HEK293T (cell line): ENCODE results near the gene RASD1.

Experiments used
- CTCF ChIA-PET: fragments of 350-600 bp; formaldehyde crosslinking; extraction: SDS; loops from one replicate; lab custom pipeline; 2021; ENCODE audit warnings: antibody characterized with exemption, inconsistent platforms; lab: Yijun Ruan, JAX
- POLR2A ChIA-PET: fragments of 350-600 bp; formaldehyde crosslinking; extraction: SDS; loops from one replicate; lab custom pipeline; 2020; ENCODE audit warnings: antibody characterized with exemption, inconsistent platforms; lab: Yijun Ruan, JAX
- DNase-seq: peaks from one replicate; pipeline ENCODE4 v3.0.0; 2012; ENCODE audit warnings: mixed read lengths; ENCODE audit errors: extremely low spot score
- ARNT ChIP-seq: fragments of 450-650 bp; IDR thresholded peaks from 2 replicates; pipeline ENCODE4 v1.6.1; 2017; ENCODE audit warnings: mild to moderate bottlenecking
- BHLHE40 ChIP-seq: fragments of 450-650 bp; IDR thresholded peaks from 2 replicates; pipeline ENCODE4 v1.6.1; 2016; ENCODE audit warnings: mild to moderate bottlenecking, moderate library complexity, borderline replicate concordance
- CTBP1 ChIP-seq: fragments of 450-650 bp; IDR thresholded peaks from 2 replicates; pipeline ENCODE4 v1.6.1; 2016; ENCODE audit warnings: borderline replicate concordance
- ELF4 ChIP-seq: fragments of 450-650 bp; IDR thresholded peaks from 2 replicates; pipeline ENCODE4 v1.6.1; 2017; ENCODE audit warnings: antibody characterized with exemption
- FOXA1 ChIP-seq: fragments of 450-650 bp; IDR thresholded peaks from 2 replicates; pipeline ENCODE4 v1.6.1; 2016; ENCODE audit warnings: mild to moderate bottlenecking
- FOXK2 ChIP-seq: fragments of 450-650 bp; IDR thresholded peaks from 2 replicates; pipeline ENCODE4 v1.6.1; 2016; ENCODE audit warnings: mild to moderate bottlenecking
- FOXM1 ChIP-seq: fragments of 450-650 bp; IDR thresholded peaks from 2 replicates; pipeline ENCODE4 v1.6.1; 2017; ENCODE audit warnings: mild to moderate bottlenecking, borderline replicate concordance
- HDGF ChIP-seq: fragments of 450-650 bp; IDR thresholded peaks from 2 replicates; pipeline ENCODE4 v1.6.1; 2017; ENCODE audit warnings: antibody characterized with exemption, borderline replicate concordance
- LEF1 ChIP-seq: fragments of 450-650 bp; IDR thresholded peaks from 2 replicates; pipeline ENCODE4 v1.6.1; 2017; ENCODE audit warnings: mild to moderate bottlenecking, borderline replicate concordance
- NFRKB ChIP-seq: fragments of 450-650 bp; IDR thresholded peaks from 2 replicates; pipeline ENCODE4 v1.6.1; 2016; ENCODE audit warnings: mild to moderate bottlenecking, moderate library complexity
- SP1 ChIP-seq: fragments of 450-650 bp; IDR thresholded peaks from 2 replicates; pipeline ENCODE4 v1.6.1; 2017
- SUZ12 ChIP-seq: fragments of 450-650 bp; IDR thresholded peaks from 2 replicates; pipeline ENCODE4 v1.6.1; 2016; ENCODE audit warnings: mild to moderate bottlenecking
- TARDBP ChIP-seq: fragments of 450-650 bp; IDR thresholded peaks from 2 replicates; pipeline ENCODE4 v1.6.1; 2016
- ZNF384 ChIP-seq: fragments of 450-650 bp; IDR thresholded peaks from 2 replicates; pipeline ENCODE4 v1.6.1; 2016
- TF ChIP-seq, protein P1 (sequence below): fragments of 450-650 bp; IDR thresholded peaks from 2 replicates; pipeline ENCODE4 v1.6.1; 2016

RASD1 gene

DNA sequence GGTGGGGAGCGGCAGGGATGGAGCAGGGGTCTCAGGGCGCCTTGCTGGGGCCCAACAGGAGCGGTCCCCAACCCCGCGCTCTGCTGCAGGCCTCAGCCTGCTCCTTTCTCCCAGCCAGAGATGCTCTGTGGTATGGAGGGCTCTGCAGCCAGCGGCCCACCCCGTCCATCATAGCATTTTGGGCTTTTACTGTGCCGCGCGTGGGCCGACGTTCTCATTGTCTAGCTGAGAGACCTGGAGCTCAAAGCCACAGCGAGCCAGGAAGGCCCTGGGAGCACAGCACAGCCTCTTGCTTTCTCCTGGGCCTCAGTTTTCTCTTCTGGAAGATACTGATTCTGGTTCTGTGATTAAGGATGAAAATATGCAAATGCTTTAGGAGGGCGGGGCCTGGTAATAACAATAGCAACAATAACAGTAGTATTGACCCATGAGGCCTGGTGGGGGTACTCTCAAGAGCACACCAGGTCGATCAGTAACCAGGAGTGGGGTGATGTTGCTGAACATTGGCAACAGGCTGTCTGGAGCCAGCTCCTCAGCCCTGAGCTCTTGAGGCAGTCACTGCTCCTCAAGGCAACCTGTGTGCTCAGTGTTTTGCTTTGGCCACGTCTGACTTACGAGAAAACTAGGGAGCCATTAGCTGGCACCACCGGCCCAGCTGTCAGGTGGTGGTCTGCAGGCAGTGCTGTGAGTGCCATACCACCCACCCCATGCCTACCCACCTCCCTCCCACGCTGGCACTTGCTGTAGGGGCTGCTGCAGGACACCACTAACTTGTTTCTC is 1.1 kb upstream of the RASD1 start:
- CTCF ChIA-PET = interaction anchor here (0.6 to 2.2 kb wide), 18 partner anchors 8 to 145 kb away, joined by 3 to 21 read pairs (median 4); partner anchors contain the start of gene PEMT
- POLR2A ChIA-PET = interaction anchor here (0.9 to 2.2 kb wide), 7 partner anchors 14 to 147 kb away, joined by 3 to 9 read pairs (median 3); partner anchors contain the start of gene PEMT
- no peak for TF ChIP-seq HDGF
- DNase-seq = no peak

DNA sequence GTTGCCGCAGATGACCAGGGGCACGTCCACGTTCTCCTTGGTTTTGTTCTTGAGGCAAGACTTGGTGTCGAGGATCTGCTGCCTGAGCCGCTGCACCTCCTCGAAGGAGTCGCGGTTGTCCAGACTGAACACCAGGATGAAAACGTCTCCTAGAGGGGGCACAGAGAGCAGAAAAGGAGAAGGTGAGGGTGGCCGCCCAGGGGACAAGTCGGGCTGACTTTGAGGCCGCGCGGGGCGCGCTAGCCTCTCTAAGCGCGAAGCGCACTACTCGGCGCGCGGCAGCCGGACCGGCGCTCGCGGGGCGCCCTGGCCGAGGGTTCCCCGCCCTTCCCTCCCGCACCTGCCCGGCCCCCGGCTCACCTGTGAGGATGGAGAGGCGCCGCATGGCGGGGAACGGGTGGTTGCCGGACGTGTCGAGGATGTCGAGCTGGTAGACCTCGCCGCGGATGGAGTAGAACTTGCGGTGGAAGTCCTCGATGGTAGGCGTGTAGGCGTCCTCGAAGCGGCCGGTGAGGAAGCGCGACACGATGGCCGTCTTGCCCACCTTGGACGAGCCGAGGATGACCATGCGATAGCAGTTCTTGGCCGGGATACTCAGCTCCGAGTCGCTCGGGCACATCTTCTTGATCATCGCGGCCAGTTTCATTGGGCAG is 533 bp downstream of the RASD1 start:
- TF ChIP-seq, protein P1, sequence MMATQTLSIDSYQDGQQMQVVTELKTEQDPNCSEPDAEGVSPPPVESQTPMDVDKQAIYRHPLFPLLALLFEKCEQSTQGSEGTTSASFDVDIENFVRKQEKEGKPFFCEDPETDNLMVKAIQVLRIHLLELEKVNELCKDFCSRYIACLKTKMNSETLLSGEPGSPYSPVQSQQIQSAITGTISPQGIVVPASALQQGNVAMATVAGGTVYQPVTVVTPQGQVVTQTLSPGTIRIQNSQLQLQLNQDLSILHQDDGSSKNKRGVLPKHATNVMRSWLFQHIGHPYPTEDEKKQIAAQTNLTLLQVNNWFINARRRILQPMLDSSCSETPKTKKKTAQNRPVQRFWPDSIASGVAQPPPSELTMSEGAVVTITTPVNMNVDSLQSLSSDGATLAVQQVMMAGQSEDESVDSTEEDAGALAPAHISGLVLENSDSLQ = no peak
- TF ChIP-seq LEF1 (no peak), FOXA1 (no peak), ARNT (no peak), FOXM1 (no peak), SUZ12 (no peak), HDGF (no peak), BHLHE40 (no peak)
- ChIA-PET POLR2A (interaction anchor here (2.2 kb wide), 1 partner anchor 96 kb away, joined by 9 read pairs; the partner anchor contains the start of gene PEMT), CTCF (interaction anchor here (1.5 to 2.2 kb wide), 4 partner anchors 10 to 118 kb away, joined by 8 to 21 read pairs (median 9); no protein-coding TSS in a partner anchor)
- no peak for DNase-seq

GRCh38 chr17:17494870-17495535 is 1.2 kb downstream of the RASD1 start:
- DNase-seq = no peak
- ChIA-PET CTCF (no interaction called here), POLR2A (no interaction called here)
- TF ChIP-seq TARDBP (no peak), FOXK2 (no peak), HDGF (no peak), ELF4 (no peak), CTBP1 (no peak), SUZ12 (no peak), ZNF384 (no peak), FOXM1 (no peak)
- TF ChIP-seq, protein P1 = no peak

DNA sequence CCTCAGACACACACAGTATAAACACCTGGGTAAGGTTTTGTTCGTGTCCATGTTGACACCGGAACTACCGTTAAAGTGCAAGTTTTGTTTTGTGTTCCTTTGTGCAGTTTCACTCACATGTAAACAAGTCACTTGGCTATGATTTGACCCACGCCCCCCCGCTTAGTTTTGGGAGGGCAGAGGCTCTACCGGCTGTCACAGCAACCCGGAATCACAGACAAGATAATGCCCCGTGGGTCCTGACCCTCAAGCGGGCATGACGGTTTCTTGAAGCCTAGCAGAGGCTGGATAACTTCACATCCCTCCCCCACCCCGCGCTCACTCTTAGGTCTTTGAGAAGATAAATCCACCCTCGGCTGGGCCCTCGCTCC is 1.7 kb downstream of the RASD1 start:
- ChIA-PET CTCF (no interaction called here), POLR2A (no interaction called here)
- TF ChIP-seq FOXM1 = no peak
- TF ChIP-seq SUZ12 = no peak
- no peak for TF ChIP-seq ZNF384
- TF ChIP-seq SP1 = no peak
- no peak for TF ChIP-seq HDGF
- no peak for TF ChIP-seq BHLHE40
- TF ChIP-seq ARNT = no peak
- TF ChIP-seq NFRKB = no peak
- TF ChIP-seq FOXK2 = no peak
- no peak for TF ChIP-seq LEF1
- TF ChIP-seq ELF4 = no peak
- TF ChIP-seq, protein P1 = no peak
- no peak for TF ChIP-seq TARDBP
- DNase-seq = no peak

- TF ChIP-seq CTBP1 = no peak
- TF ChIP-seq, protein P1 = no peak
- no peak for TF ChIP-seq HDGF
- TF ChIP-seq LEF1 = no peak
- TF ChIP-seq BHLHE40 = no peak
- no peak for DNase-seq
- CTCF ChIA-PET = no interaction called here
- POLR2A ChIA-PET = no interaction called here
Measured at GRCh38 chr17:17493986-17494466, 2.2 kb downstream of the RASD1 start.
